CD4-positive, alpha-beta memory T cell (primary cell): Measurements from ENCODE around the gene GCLC. TPM values are rescaled to one million over a fixed set of nuclear protein-coding genes. Genes with fewer than 3 reads are reported as not detected.

ENCODE experiments used
- CTCF ChIA-PET: fragments of 350-600 bp; sonication (Branson Sonifier 250); formaldehyde crosslinking; loops from one replicate; lab custom pipeline; 2021; ENCODE audit warnings: inconsistent platforms; ENCODE audit not compliant: partially characterized antibody; lab: Charles Lee
- POLR2A ChIA-PET: fragments of 350-600 bp; sonication (Branson Sonifier 250); formaldehyde crosslinking; loops from one replicate; lab custom pipeline; 2021; ENCODE audit not compliant: partially characterized antibody; lab: Charles Lee
- DNase-seq, 5 donors: peaks; one replicate each; pipeline versions ENCODE4 v3.0.0 to v3.0.0-alpha.2; 2020 to 2022; ENCODE audit warnings: mixed read lengths in 1 of 5
- H3K27ac ChIP-seq: one replicate; pipeline ENCODE4 v1.7.0; 2013; ENCODE audit warnings: low read depth, low read length
- H3K27me3 ChIP-seq: 2 replicates; pipeline ENCODE4 v1.7.0; 2013; ENCODE audit warnings: mild to moderate bottlenecking, low read length, moderate library complexity; ENCODE audit not compliant: insufficient read depth
- H3K36me3 ChIP-seq: 2 replicates; pipeline ENCODE4 v1.7.0; 2013; ENCODE audit warnings: mild to moderate bottlenecking, low read length, moderate library complexity; ENCODE audit not compliant: insufficient read depth
- H3K4me1 ChIP-seq: 2 replicates; pipeline ENCODE4 v1.7.0; 2013; ENCODE audit warnings: mild to moderate bottlenecking, low read length, moderate library complexity; ENCODE audit not compliant: insufficient read depth
- H3K4me3 ChIP-seq, 2 donors: one replicate each; pipeline ENCODE4 v1.7.0; 2013; ENCODE audit warnings: low read length in 2 of 2, mild to moderate bottlenecking in 1 of 2
- H3K9me3 ChIP-seq, 2 donors: one replicate each; pipeline ENCODE4 v1.7.0; 2013; ENCODE audit warnings: low read length in 2 of 2, control low read depth in 1 of 2; ENCODE audit not compliant: control insufficient read depth in 1 of 2
- H3K27ac Mint-ChIP-seq, 7 donors: one replicate each; pipeline ENCODE4 v1.8.0; 2020 to 2021; ENCODE audit warnings: mixed read lengths in 7 of 7, mild to moderate bottlenecking in 6 of 7, inconsistent platforms in 3 of 7, moderate library complexity in 3 of 7
- H3K27me3 Mint-ChIP-seq, 2 donors: one replicate each; pipeline ENCODE4 v1.8.0; 2020 to 2021; ENCODE audit warnings: mixed read lengths in 2 of 2
- H3K36me3 Mint-ChIP-seq, 2 donors: one replicate each; pipeline ENCODE4 v1.8.0; 2020 to 2021; ENCODE audit warnings: mixed read lengths in 2 of 2, inconsistent platforms in 1 of 2, mild to moderate bottlenecking in 1 of 2
- H3K4me1 Mint-ChIP-seq, 4 donors: one replicate each; pipeline ENCODE4 v1.8.0; 2020 to 2021; ENCODE audit warnings: mixed read lengths in 4 of 4, mild to moderate bottlenecking in 1 of 4
- H3K4me3 Mint-ChIP-seq, 8 donors: one replicate each; pipeline ENCODE4 v1.8.0; 2020 to 2021; ENCODE audit warnings: mixed read lengths in 8 of 8, mild to moderate bottlenecking in 7 of 8, moderate library complexity in 6 of 8, inconsistent platforms in 3 of 8
- H3K9me3 Mint-ChIP-seq, 8 donors: one replicate each; pipeline ENCODE4 v1.8.0; 2020 to 2021; ENCODE audit warnings: mixed read lengths in 8 of 8, mild to moderate bottlenecking in 5 of 8, inconsistent platforms in 3 of 8, moderate library complexity in 1 of 8
- intact Hi-C: fragments of 100-400 bp; cut with micrococcal nuclease; formaldehyde crosslinking; loops from one replicate; pipeline ENCODE4 v1.15.1; 2023
- polyA plus RNA-seq, 2 donors: library from polyadenylated mRNA; unstranded; fragments of 300-500 nt; fragmentation: Illumina TruSeq; gene quantifications; one replicate each; pipeline ENCODE4 v1.2.3, GENCODE V29; 2021
- total RNA-seq, 2 experiments: library from RNA; stranded (reverse); gene quantifications; one replicate each; pipeline ENCODE4 v1.2.3, GENCODE V29; 2021

GCLC gene
- total and polyA plus RNA-seq, 4 experiments from 2014 or later: 8.8 to 40.9 (median 25.0) TPM

DNA sequence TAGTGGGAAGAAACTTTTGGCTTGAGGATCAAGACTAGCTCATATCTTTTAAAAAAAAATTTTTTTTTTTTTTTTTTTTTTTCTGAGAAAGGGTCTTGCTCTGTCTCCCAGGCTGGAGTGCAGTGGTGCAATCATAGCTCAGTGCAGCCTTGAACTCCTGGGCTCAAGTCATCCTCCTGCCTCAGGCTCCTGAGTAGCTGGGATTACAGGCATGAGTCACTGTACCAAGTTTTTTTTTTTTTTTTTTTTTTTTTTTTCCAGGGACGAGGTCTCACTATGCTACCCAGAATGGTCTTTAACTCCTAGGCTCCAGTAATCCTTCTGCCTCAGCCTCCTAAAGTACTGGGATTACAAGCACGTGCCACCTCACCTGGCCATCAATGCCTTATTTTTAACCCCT, 27.9 kb downstream of the GCLC start:
- ChIA-PET POLR2A (no interaction called here), CTCF (interaction anchor here (0.8 to 1.1 kb wide), 3 partner anchors 24 to 345 kb away, joined by 3 to 5 read pairs (median 3); no protein-coding TSS in a partner anchor)

DNA sequence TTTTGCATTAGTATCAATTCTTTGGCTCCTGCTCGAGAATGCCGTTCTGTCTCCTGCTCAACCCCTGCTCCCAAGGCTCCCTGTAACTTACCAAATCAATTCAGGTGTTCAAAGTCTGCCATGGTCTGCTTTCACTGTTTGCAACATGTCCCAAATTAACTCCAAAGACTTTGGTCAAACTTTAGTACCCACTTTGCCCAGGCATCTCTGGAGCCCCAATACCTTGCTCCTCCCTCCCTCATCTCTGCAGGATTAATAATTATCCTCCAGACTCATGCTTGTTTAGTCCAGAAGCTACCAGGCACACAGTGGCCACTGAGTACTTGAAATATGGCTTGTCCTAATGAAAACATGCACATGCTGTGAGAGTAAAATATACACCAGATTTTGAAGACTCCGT, 30.2 kb downstream of the GCLC start:
- H3K27me3 ChIP-seq: no peaks in the 10 kb centered on the region
- no peaks in the 10 kb centered on the region for H3K9me3 ChIP-seq
- H3K9me3 Mint-ChIP-seq: no peaks in the 10 kb centered on the region
- H3K27me3 Mint-ChIP-seq: no peaks in the 10 kb centered on the region
- no peaks in the 10 kb centered on the region for H3K4me1 ChIP-seq
- H3K4me1 Mint-ChIP-seq: no peaks in the 10 kb centered on the region
- H3K27ac ChIP-seq: no peak overlapping the region
- peaks cover 8% of the 10 kb centered on the region for H3K36me3 ChIP-seq
- intact Hi-C loops: no loop called here
- CTCF ChIA-PET: interaction anchor here (3.2 kb wide), 1 partner anchor 21 kb away, joined by 8 read pairs; no protein-coding TSS in a partner anchor
- H3K4me3 ChIP-seq: no peak overlapping the region
- POLR2A ChIA-PET: no interaction called here
- peaks cover 34 to 64% of the 10 kb centered on the region in 2 donors for H3K36me3 Mint-ChIP-seq
- DNase-seq: no peak
- no peak overlapping the region for H3K27ac Mint-ChIP-seq
- no peak overlapping the region for H3K4me3 Mint-ChIP-seq

More for the DNA sequence above, 27.9 kb downstream of the GCLC start:
- H3K36me3 Mint-ChIP-seq: peaks cover 27 to 68% of the 10 kb centered on the region in 2 donors
- Histone ChIP-seq H3K36me3 (peaks cover 16% of the 10 kb centered on the region), H3K27me3 (no peaks in the 10 kb centered on the region), H3K9me3 (no peaks in the 10 kb centered on the region), H3K4me1 (no peaks in the 10 kb centered on the region), H3K4me3 (no peak overlapping the region), H3K27ac (no peak overlapping the region)
- H3K9me3 Mint-ChIP-seq: no peaks in the 10 kb centered on the region
- no peaks in the 10 kb centered on the region for H3K4me1 Mint-ChIP-seq
- H3K27ac Mint-ChIP-seq: no peak overlapping the region
- DNase-seq: no peak
- H3K27me3 Mint-ChIP-seq: no peaks in the 10 kb centered on the region
- intact Hi-C loops: no loop called here
- H3K4me3 Mint-ChIP-seq: no peak overlapping the region

DNA sequence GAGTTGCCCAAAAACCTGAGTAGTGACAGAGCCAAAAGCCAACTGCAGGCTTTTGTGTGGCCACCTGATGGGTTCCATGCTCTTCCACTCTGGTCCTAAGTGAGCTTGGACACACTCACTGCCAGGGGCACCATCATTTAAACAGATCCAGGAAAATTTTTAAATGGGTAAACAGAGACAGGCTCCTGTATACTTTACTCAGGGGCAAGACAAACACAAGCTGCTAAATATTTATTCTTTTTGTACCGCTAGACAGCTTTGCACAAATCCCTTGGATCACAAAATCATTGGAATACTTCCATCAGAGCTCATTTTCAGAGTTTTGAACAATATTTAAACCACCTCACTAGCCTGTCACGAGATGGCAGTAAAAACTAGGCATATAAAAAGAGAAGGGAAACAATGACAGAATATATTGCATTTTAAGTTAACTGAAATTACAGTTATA, 31.4 kb downstream of the GCLC start:
- no peaks in the 10 kb centered on the region for H3K27me3 Mint-ChIP-seq
- Histone ChIP-seq H3K4me3 (no peak overlapping the region), H3K27me3 (no peaks in the 10 kb centered on the region), H3K4me1 (no peaks in the 10 kb centered on the region), H3K9me3 (no peaks in the 10 kb centered on the region), H3K27ac (no peak overlapping the region), H3K36me3 (peaks cover 15% of the 10 kb centered on the region)
- intact Hi-C loops: no loop called here
- H3K36me3 Mint-ChIP-seq: peaks cover 30 to 64% of the 10 kb centered on the region in 2 donors
- H3K4me1 Mint-ChIP-seq: no peaks in the 10 kb centered on the region
- no peaks in the 10 kb centered on the region for H3K9me3 Mint-ChIP-seq
- CTCF ChIA-PET: interaction anchor here (0.6 to 3.2 kb wide), 6 partner anchors 20 to 216 kb away, joined by 3 to 8 read pairs (median 4); no protein-coding TSS in a partner anchor
- H3K27ac Mint-ChIP-seq: no peak overlapping the region
- POLR2A ChIA-PET: no interaction called here
- H3K4me3 Mint-ChIP-seq: no peak overlapping the region
- DNase-seq: no peak

DNA sequence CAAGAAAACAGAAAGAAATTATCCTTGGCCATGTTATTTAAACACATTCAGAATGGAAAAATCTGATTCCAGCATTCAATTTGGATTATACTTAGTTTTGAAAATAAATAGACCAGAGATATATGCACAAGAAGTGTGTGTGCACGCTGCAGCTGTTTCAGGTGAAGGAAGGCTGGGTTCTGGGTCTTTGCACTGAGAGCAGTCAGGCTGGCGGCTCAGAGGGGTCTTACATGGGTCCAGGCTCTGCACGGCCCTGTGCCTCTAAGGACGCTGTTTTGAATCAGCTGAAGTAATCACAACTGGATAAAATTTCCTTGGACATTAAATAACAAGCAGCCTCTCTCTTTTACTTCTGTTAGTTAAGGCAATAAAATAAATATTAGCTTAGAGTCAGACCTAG, 31.8 kb downstream of the GCLC start:
- Mint-ChIP-seq H3K4me3 (no peak overlapping the region), H3K4me1 (no peaks in the 10 kb centered on the region), H3K27me3 (no peaks in the 10 kb centered on the region), H3K36me3 (peaks cover 34 to 68% of the 10 kb centered on the region in 2 donors), H3K27ac (no peak overlapping the region), H3K9me3 (no peaks in the 10 kb centered on the region)
- H3K27me3 ChIP-seq: no peaks in the 10 kb centered on the region
- H3K27ac ChIP-seq: no peak overlapping the region
- CTCF ChIA-PET: interaction anchor here (0.6 to 3.2 kb wide), 5 partner anchors 20 to 206 kb away, joined by 3 to 8 read pairs (median 5); no protein-coding TSS in a partner anchor
- intact Hi-C loops: no loop called here
- POLR2A ChIA-PET: no interaction called here
- H3K36me3 ChIP-seq: peaks cover 16% of the 10 kb centered on the region
- no peak for DNase-seq
- no peaks in the 10 kb centered on the region for H3K4me1 ChIP-seq
- no peaks in the 10 kb centered on the region for H3K9me3 ChIP-seq
- H3K4me3 ChIP-seq: no peak overlapping the region

DNA sequence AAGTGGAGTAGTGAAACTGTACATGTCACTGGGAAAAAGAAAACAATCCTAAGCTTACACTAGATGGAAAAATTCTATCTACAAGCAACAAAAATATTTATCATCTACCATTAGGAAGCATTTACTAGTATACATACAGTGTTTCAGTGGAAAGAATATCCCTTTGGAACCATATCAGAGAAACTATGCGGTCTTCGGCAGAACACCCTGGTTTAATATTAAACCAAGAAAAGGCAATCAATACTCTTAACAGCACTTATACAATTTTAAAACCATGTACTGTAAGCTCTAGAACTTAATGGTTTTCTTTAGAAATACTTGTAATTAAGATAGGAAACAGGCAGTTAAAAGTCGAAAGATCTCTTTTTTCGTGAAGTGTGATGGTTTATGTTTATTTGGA, 32.3 kb downstream of the GCLC start:
- intact Hi-C loops: no loop called here
- H3K4me3 Mint-ChIP-seq: no peak overlapping the region
- Histone ChIP-seq H3K4me1 (no peaks in the 10 kb centered on the region), H3K27me3 (no peaks in the 10 kb centered on the region), H3K36me3 (peaks cover 16% of the 10 kb centered on the region), H3K9me3 (no peaks in the 10 kb centered on the region), H3K4me3 (no peak overlapping the region), H3K27ac (no peak overlapping the region)
- CTCF ChIA-PET: interaction anchor here (1.5 to 3.2 kb wide), 4 partner anchors 18 to 206 kb away, joined by 3 to 8 read pairs (median 6); no protein-coding TSS in a partner anchor
- no peaks in the 10 kb centered on the region for H3K27me3 Mint-ChIP-seq
- no peak for DNase-seq
- no peaks in the 10 kb centered on the region for H3K4me1 Mint-ChIP-seq
- no peaks in the 10 kb centered on the region for H3K9me3 Mint-ChIP-seq
- POLR2A ChIA-PET: no interaction called here
- H3K36me3 Mint-ChIP-seq: peaks cover 34 to 69% of the 10 kb centered on the region in 2 donors
- H3K27ac Mint-ChIP-seq: no peak overlapping the region

DNA sequence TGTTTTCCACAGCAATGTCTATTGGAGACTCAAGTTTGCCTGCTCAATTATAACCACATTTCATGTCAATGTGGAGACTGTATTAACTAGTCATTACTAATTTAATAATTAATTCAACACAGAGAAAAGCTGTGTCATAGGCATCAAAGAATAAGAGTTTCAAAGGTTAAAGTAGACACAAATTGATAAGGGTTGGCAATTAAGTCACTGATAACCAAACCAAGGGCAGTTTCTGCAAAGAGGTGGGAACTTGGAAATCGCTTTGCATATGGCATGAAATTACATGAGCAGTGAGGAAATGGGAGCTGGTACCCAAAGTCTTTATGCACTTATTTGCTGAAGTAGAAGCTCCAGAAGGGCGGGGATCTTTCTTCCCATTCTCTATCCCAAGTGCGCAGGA, 34.2 kb downstream of the GCLC start:
- intact Hi-C loops: no loop called here
- H3K36me3 ChIP-seq: peaks cover 23% of the 10 kb centered on the region
- H3K27ac ChIP-seq: no peak overlapping the region
- no peaks in the 10 kb centered on the region for H3K9me3 ChIP-seq
- no peak overlapping the region for H3K27ac Mint-ChIP-seq
- no peaks in the 10 kb centered on the region for H3K9me3 Mint-ChIP-seq
- no peak overlapping the region for H3K4me3 ChIP-seq
- peaks cover 42 to 71% of the 10 kb centered on the region in 2 donors for H3K36me3 Mint-ChIP-seq
- ChIA-PET CTCF (interaction anchor here (0.9 to 1.0 kb wide), 2 partner anchors 18 to 141 kb away, joined by 3 read pairs; no protein-coding TSS in a partner anchor), POLR2A (no interaction called here)
- H3K4me1 ChIP-seq: no peaks in the 10 kb centered on the region
- H3K27me3 ChIP-seq: no peaks in the 10 kb centered on the region
- no peak for DNase-seq
- H3K4me3 Mint-ChIP-seq: no peak overlapping the region
- no peaks in the 10 kb centered on the region for H3K27me3 Mint-ChIP-seq
- no peaks in the 10 kb centered on the region for H3K4me1 Mint-ChIP-seq

DNA sequence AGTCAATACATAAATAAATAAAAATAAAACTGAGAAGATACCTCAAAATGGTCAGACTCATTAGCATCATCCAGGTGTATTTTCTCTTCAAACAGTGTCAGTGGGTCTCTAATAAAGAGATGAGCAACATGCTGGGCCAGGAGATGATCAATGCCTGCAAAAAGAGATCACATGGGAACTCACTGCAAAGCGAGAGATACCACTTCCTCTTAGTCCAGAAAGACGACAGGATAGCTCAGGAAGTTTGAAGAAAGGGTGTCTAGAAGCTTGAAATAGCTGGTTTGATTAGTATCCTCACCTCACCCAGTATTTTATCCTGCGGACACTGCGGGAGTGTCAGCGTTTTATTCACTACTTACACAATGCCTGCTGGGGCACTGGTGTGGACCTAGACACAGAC, 38.0 kb downstream of the GCLC start:
- no peaks in the 10 kb centered on the region for H3K27me3 ChIP-seq
- Mint-ChIP-seq H3K4me1 (no peaks in the 10 kb centered on the region), H3K4me3 (no peak overlapping the region), H3K27ac (peak overlapping the region in 1 of 7 donors; percentile 10), H3K27me3 (no peaks in the 10 kb centered on the region), H3K36me3 (peaks cover 62 to 63% of the 10 kb centered on the region in 2 donors), H3K9me3 (peaks cover 0 to 2% (median 0%) of the 10 kb centered on the region in 8 donors)
- no peak overlapping the region for H3K4me3 ChIP-seq
- CTCF ChIA-PET: interaction anchor here (1.4 to 3.4 kb wide), 3 partner anchors 12 to 221 kb away, joined by 4 to 15 read pairs (median 5); no protein-coding TSS in a partner anchor
- no peaks in the 10 kb centered on the region for H3K4me1 ChIP-seq
- H3K27ac ChIP-seq: no peak overlapping the region
- no peak for DNase-seq
- intact Hi-C loops: no loop called here
- no peaks in the 10 kb centered on the region for H3K9me3 ChIP-seq
- peaks cover 21% of the 10 kb centered on the region for H3K36me3 ChIP-seq
- POLR2A ChIA-PET: no interaction called here
